GM19025 (cell line): ENCODE results near the gene BTD.

Source experiments
- ATAC-seq: cut with Tn5 transposase; IDR thresholded peaks from one replicate; pipeline ENCODE4 v1.9.1; 2021; ENCODE audit warnings: mild to moderate bottlenecking, low read depth, moderate library complexity; ENCODE audit not compliant: unreplicated experiment

The BTD gene

GRCh38 chr3:15634671-15635070 lies 33.1 kb downstream of the BTD start:
- no peak for ATAC-seq

- ATAC-seq = no peak
Measured at GRCh38 chr3:15635121-15635661, 33.6 kb downstream of the BTD start.

- peak; percentile 48 for ATAC-seq
Measured at GRCh38 chr3:15636028-15636709, 34.6 kb downstream of the BTD start.

GRCh38 chr3:15637131-15637951 lies 35.8 kb downstream of the BTD start:
- no peak for ATAC-seq

GRCh38 chr3:15638193-15638890 lies 36.8 kb downstream of the BTD start:
- no peak for ATAC-seq

GRCh38 chr3:15638891-15639262 lies 37.3 kb downstream of the BTD start:
- ATAC-seq = no peak

- no peak for ATAC-seq
Measured at GRCh38 chr3:15645246-15645645, 43.7 kb downstream of the BTD start.

- ATAC-seq = no peak
Measured at GRCh38 chr3:15645740-15646501, 44.4 kb downstream of the BTD start.

- ATAC-seq = no peak
Measured at GRCh38 chr3:15646851-15647511, 45.4 kb downstream of the BTD start.

GRCh38 chr3:15647611-15648167 lies 46.1 kb downstream of the BTD start:
- ATAC-seq = peak; percentile 89

- no peak for ATAC-seq
Measured at GRCh38 chr3:15649341-15649740, 47.8 kb downstream of the BTD start.

- no peak for ATAC-seq
Measured at GRCh38 chr3:15649858-15650257, 48.3 kb downstream of the BTD start.

- ATAC-seq = no peak
Measured at GRCh38 chr3:15651396-15651795, 49.9 kb downstream of the BTD start.

- ATAC-seq = no peak
Measured at GRCh38 chr3:15653321-15653720, 51.8 kb downstream of the BTD start.

- no peak for ATAC-seq
Measured at GRCh38 chr3:15654127-15654526, 52.6 kb downstream of the BTD start.

GRCh38 chr3:15654891-15655290 lies 53.3 kb downstream of the BTD start:
- no peak for ATAC-seq

GRCh38 chr3:15656342-15656741 lies 54.8 kb downstream of the BTD start:
- ATAC-seq = no peak

GRCh38 chr3:15657016-15657415 lies 55.5 kb downstream of the BTD start:
- no peak for ATAC-seq

GRCh38 chr3:15659254-15659975 lies 57.9 kb downstream of the BTD start:
- ATAC-seq = no peak
